ENCODE results near the gene FAM210A.

Gene FAM210A

GRCh38 chr18:13620206-13620672, 106.1 kb downstream of the FAM210A start:
- no peak for DNase-seq

GRCh38 chr18:13619505-13620205, 106.7 kb downstream of the FAM210A start:
- no peak for DNase-seq

- no peak for DNase-seq
These were observed 107.5 kb downstream of the FAM210A start for GRCh38 chr18:13618760-13619438.

- no peak for DNase-seq
These were observed 108.4 kb downstream of the FAM210A start for GRCh38 chr18:13617826-13618515.

GRCh38 chr18:13616525-13617035, 109.8 kb downstream of the FAM210A start:
- no peak for DNase-seq

GRCh38 chr18:13616041-13616440, 110.3 kb downstream of the FAM210A start:
- DNase-seq = no peak

- DNase-seq = peak; percentile 86
These were observed 110.9 kb downstream of the FAM210A start for GRCh38 chr18:13615432-13615861.

GRCh38 chr18:13614641-13615288, 111.6 kb downstream of the FAM210A start:
- DNase-seq = peak; percentile 58

- DNase-seq = peak; percentile 20
These were observed 112.5 kb downstream of the FAM210A start for GRCh38 chr18:13613591-13614501.
